IPS-NIHi7 (cell line): ENCODE results near the gene PRDM16.
"Not testable (repeated sequence)": the region's sequence is repeated elsewhere in the genome, so short reads cannot be mapped to it uniquely, and the experiment has no call there.

Experiments
- DNase-seq: peaks from one replicate; pipeline ENCODE4 v3.0.0; 2012; ENCODE audit warnings: mixed read lengths; ENCODE audit errors: extremely low spot score

PRDM16 gene

GRCh38 chr1:3277623-3278022 lies 208.6 kb downstream of the PRDM16 start:
- no peak for DNase-seq

DNA sequence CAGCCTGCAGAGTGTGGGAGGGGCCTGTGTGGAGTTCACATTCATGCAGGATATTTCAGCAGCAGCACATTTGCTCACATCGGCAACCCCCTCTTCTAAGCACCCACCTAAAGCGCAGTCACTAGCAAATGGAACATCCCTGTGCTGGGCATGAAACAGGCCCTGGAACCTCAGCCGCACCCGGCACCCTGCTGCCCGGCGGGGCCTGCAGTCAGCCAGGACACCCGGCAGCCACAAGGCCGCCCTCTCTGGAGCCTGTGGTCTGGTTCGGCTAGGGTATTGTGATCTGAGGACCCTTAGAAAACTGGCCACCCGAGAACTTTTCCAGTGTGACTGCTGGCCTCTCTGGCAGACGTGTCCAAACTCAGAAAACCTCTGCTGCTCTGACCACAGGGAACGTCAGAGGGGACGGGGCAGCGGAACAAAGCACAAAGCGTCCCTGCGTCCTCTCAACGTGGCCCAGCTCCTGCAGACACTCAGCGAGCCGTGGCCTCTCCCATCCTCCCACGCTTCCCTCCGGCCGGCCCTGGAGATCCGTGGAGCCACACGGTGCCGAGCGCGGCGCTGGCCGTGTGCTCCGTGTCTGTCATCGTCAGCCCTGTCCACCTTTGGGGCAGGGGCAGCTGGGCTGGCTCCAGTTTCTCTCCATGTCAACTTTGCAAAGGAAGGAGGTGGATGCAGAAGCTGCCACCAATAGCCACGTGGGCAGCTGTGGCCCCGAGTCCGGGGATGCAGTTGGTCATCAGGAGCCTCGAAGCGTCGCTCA lies 209.6 kb downstream of the PRDM16 start:
- no peak for DNase-seq

DNA sequence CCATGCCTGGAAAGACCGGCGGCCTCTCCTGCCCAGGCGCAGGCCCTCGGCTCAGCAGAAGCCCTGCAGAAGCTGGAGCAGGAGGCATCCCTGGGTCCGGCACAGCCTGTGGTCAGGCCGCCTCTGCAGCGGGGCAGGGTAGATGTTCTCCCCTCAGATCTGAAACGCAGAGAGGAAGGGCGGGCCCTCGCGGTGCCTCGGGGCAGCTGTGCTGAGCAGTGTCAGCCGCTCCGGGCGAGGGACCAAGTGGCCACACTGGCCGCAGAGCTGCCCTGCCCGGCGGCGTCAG lies 210.1 kb downstream of the PRDM16 start:
- DNase-seq, result no peak

GRCh38 chr1:3281735-3282134 lies 212.7 kb downstream of the PRDM16 start:
- DNase-seq, result no peak

- DNase-seq, result no peak
Measured at GRCh38 chr1:3282186-3282585, 213.2 kb downstream of the PRDM16 start.

- no peak for DNase-seq
Measured at GRCh38 chr1:3282656-3283430, 213.8 kb downstream of the PRDM16 start.

GRCh38 chr1:3283849-3284248 lies 214.8 kb downstream of the PRDM16 start:
- DNase-seq, result peak; percentile 89

GRCh38 chr1:3284691-3285090 lies 215.7 kb downstream of the PRDM16 start:
- no peak for DNase-seq

DNA sequence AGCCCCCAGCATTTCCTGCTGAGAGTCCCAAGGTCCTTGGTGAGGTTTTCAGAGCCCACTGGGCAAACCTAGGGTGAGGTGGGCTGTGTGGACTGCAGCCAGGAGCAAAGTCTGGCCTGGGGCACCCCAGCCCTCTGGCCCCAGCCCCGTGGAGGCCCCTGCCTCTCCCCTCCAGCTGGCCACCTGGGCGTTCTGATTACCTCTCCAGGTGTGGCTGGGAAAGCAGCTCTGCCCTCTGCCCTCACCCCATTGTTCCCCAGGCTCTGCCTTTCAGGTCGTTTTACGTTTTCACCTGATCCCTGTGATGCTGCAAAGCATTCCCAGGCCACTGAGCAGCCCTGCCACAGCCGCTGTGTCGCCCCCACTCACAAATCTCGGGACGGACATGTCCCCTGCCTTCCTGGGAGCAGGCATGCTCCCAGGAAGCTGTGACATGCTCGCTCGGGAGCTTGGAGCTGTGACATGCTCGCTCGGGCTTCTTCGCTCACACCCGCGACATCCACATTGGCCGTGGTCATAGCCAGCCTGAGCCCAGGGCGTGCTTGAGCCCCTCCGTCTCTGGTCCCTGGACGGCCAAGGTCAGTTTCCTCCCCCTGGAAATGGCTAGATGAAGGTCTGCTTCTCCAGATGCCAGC lies 216.2 kb downstream of the PRDM16 start:
- no peak for DNase-seq

DNA sequence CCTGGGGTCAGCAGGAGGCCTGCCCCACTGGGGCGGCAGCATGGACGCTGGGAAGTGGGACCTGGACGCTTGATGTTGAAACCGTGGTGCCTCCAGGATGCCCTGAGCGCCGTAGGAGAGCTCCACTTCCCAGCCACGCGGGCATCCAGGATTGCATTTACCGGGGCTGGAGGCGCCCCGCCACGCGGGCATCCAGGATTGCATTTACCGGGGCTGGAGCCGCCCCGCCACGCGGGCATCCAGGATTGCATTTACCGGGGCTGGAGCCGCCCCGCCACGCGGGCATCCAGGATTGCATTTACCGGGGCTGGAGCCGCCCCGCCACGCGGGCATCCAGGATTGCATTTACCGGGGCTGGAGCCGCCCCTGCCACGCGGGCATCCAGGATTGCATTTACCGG lies 218.1 kb downstream of the PRDM16 start:
- DNase-seq, result not testable (repeated sequence)

DNA sequence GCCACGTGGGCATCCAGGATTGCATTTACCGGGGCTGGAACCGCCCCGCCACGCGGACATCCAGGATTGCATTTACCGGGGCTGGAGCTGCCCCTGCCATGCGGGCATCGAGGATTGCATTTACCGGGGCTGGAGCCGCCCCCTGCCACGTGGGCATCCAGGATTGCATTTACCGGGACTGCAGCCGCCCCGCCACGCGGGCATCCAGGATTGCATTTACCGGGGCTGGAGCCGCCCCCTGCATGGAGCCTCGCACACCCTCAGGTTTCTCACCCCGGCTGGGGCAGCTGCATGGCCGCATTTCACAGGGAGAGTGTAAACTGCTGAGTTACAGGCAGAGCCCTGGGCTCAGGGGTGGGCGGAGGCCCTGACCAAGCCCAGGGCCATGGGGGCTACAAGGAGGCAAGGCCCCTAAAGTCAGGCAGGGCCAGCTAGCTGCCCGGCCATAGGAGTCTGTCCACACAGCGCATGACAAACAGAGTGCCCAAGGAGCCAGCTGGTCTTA lies 218.7 kb downstream of the PRDM16 start:
- no peak for DNase-seq

DNA sequence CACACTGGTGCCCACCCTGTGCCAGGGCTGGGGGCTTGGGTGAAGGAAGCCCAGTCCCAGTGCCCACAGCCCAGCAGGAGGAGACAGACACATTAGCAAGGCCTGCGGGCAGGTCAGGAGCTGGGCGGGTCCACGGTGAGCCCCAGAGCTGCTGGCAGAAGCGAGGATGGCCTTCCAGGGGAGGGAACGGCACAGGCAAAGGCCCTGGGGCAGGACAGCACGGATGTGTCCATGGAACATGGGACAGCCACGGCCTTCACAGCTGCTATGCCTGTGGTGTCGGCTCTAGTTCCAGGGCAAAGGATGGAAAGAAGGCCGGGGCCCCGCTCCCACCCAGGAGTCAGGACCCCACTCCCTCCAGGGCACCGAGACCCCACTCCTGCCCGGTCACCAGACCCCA lies 220.5 kb downstream of the PRDM16 start:
- no peak for DNase-seq

- DNase-seq, result no peak
Measured at GRCh38 chr1:3290438-3290837, 221.4 kb downstream of the PRDM16 start.

GRCh38 chr1:3290915-3291314 lies 221.9 kb downstream of the PRDM16 start:
- DNase-seq, result no peak

DNA sequence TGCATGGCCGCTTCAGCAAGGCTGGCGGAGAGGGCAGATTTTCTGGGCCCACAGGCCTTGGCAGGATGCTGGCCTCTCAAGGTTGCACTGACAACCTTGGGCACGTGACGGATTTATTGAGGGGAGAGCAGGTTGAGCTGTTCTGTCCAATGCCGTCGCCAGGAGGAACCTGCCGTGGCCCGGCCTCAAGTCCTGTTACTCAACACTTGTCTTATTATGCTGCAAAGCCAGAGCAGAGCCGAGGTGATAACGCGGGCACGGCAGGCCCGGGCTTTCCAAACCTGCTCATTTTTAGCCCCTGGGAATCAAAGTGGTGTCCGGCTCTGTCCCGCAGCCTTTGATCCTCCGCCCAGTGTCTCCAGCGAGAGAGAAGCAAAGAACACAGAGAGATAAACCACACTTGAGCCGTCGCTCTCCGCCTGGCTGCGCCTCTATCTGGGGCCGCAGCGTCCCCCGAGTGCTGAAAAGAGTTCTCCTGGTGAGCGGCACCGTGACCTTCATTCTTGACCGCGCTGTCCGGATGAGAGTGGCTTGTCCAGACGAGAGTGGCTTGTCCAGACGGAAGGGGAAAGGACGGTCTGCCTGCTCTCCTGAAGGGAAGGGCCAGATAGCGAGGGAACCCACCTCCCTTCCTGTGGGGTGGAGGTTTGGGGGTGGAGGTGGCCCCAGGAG lies 223.2 kb downstream of the PRDM16 start:
- no peak for DNase-seq

- no peak for DNase-seq
Measured at GRCh38 chr1:3292868-3293562, 224.0 kb downstream of the PRDM16 start.

DNA sequence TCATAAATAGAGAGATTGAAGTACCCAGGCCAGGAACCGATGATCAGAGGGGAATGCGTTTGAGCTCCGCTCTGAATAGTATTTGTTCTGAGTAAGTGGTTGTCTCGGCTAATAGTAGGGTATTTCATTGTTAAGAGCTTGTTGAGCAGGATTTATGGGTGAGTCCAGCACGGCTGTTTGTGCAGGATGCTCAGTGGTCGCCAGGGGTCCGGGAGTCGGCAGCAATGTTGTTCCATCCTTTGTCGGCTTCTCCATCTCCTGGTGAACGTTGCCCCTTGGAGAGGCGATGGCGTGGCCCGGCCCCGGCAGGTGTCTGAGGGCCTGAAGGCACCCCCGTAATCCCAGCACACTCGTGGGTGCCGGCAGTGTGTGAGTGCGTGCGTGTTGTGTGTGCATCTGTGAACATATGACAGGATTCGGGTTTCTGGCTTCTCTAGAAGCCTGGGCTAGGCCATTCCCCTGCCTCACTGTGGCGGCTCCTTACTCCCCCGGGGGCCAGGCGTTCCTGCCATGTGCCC lies 224.6 kb downstream of the PRDM16 start:
- DNase-seq, result no peak

DNA sequence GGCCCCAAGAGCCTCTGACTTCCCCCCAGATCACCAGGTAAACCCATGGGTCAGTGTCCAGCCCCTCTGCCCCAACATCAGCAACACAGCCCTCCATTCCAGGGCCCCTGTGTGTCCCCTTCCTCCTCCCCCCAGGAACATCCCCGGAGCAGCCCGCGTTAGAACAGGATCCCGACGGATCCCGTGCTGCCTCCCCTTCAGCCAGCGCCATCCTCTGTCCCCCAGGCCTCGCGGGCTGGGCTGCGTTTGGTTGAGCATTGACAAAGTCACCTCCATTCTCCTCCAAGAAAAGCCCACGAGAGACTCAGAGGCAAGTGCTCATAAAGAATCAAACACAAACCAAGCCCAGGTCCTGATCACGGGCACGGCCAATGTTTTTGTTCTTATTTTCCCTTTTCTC lies 225.4 kb downstream of the PRDM16 start:
- no peak for DNase-seq

- no peak for DNase-seq
Measured at GRCh38 chr1:3295846-3296245, 226.8 kb downstream of the PRDM16 start.

DNA sequence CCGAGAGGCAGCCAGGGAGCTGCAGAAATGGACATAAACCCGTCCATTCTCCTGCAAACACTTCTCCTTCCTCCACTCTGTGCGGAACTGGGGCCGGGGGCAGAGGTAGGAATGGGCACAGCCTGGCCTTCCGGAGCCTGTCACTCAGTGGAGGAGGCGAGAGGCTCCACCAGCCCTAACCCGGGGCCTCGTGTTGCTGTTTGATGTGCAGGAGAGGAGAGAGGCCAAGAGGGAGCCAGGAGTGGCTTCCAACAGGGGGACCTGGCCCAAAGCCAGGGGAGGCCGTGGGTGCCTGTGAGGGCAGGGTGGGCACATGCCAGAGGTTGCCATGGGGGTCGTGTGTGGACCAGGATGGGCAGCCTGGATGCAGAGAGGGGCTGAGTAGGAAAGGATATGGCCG lies 227.3 kb downstream of the PRDM16 start:
- DNase-seq, result no peak

DNA sequence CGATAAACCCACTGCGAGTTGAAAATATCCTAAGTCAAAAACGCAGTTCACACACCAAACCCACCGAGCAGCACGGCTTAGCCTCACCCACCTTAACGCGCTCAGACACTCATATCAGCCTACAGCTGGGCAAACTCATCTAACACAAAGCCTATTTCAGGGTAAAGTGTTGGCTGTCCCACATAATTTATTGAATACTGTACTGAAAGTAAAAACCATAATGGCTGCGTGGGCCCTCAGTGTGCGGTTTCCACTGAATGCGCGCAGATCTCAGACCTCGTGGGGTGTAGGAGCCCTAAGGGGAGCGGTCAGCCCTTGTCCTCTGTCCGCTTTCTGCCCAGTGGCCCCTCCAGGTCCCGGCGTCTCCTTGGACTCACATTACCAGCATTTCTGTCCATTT lies 227.8 kb downstream of the PRDM16 start:
- no peak for DNase-seq
